Activated naive CD8-positive, alpha-beta T cell treated with anti-CD3 and anti-CD28 coated beads, Interleukin-2, amount 50 U/mL, for 24 hours (primary cell): ENCODE results near the gene AMPD3.

ENCODE experiments used
- ATAC-seq: fragments of 150-1000 bp; cut with Tn5 transposase; one replicate; pipeline ENCODE4 v1.10.0; 2021
- DNase-seq: peaks from one replicate; pipeline ENCODE4 v3.0.0; 2021
- H3K27ac Mint-ChIP-seq: one replicate; pipeline ENCODE4 v1.8.0; 2021; ENCODE audit warnings: mild to moderate bottlenecking, mixed read lengths
- H3K27me3 Mint-ChIP-seq: one replicate; pipeline ENCODE4 v1.8.0; 2021; ENCODE audit warnings: mixed read lengths
- H3K36me3 Mint-ChIP-seq: one replicate; pipeline ENCODE4 v1.8.0; 2021; ENCODE audit warnings: low read depth, mixed read lengths
- H3K4me1 Mint-ChIP-seq: one replicate; pipeline ENCODE4 v1.8.0; 2021; ENCODE audit warnings: mixed read lengths
- H3K4me3 Mint-ChIP-seq: one replicate; pipeline ENCODE4 v1.8.0; 2021; ENCODE audit warnings: mild to moderate bottlenecking, moderate library complexity, mixed read lengths
- H3K9me3 Mint-ChIP-seq: one replicate; pipeline ENCODE4 v1.8.0; 2021; ENCODE audit warnings: mixed read lengths

Gene AMPD3

DNA sequence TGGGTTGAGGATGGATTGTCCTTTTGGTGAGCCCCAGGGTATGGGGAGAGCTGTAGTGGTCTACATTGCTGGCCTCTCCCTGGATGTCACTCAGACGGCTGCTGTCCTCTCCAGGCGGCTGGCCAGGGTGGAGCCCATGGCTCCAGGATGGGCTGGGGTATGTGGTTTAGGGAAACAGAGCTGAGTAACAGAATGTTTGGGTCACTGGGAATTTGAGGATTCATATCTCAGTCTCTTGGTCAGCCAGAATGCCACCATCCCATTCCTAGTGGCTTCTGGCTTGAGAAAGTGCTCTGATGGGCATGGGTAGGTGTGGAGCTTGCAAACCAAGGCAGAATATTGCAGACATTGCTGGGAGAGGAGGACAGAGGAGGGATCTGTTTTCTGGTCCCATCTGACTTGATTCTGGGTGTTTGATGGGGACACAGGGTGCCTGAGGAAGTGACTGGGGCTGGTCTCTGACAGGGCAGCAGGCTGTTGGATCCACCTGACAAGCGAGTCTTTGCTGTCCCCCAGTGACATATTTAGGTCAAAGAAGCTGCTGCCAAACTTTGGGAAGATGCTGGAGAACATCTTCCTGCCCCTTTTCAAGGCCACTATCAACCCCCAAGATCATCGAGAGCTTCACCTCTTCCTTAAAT is 41.4 kb downstream of the AMPD3 start:
- DNase-seq: no peak
- Mint-ChIP-seq H3K9me3 (no peaks in the 10 kb centered on the region), H3K27ac (peak overlapping the region; percentile 36), H3K36me3 (peaks cover 23% of the 10 kb centered on the region), H3K27me3 (no peaks in the 10 kb centered on the region), H3K4me1 (no peaks in the 10 kb centered on the region), H3K4me3 (no peak overlapping the region)
- no peak for ATAC-seq

DNA sequence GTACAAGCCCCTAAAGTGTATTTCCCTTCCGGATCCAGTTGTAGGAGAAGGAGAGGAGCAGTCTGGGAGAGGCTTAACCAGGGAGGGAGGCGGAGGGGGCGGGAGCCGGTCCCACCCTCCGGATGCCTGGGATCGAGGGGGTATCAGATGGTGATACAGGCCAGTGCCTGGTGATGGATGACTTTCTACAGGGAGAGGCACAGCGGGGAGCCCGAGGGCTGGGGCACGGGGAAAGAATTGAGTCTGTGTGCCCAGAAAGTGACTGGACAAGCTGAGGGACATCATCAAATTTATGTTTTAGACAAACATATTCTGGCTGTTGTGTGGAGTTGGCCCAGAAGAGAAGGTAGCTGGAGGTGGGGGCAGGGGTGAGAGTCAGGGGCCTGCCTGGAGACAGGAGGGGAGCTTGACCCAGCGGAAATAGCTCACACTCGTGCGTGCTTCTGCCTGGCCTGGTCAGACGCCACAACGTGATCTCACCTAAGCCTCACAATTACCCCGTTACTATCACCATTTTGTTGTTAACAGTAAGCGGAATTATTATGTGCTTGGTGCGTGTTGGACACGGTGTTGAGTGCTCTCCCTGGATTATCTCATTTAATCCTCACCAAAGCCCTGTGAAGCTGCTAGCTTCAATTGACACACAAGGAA is 42.4 kb downstream of the AMPD3 start:
- peaks cover 25% of the 10 kb centered on the region for H3K36me3 Mint-ChIP-seq
- H3K27me3 Mint-ChIP-seq: no peaks in the 10 kb centered on the region
- H3K9me3 Mint-ChIP-seq: no peaks in the 10 kb centered on the region
- ATAC-seq: no peak
- H3K4me1 Mint-ChIP-seq: no peaks in the 10 kb centered on the region
- DNase-seq: no peak
- H3K4me3 Mint-ChIP-seq: no peak overlapping the region
- H3K27ac Mint-ChIP-seq: no peak overlapping the region

DNA sequence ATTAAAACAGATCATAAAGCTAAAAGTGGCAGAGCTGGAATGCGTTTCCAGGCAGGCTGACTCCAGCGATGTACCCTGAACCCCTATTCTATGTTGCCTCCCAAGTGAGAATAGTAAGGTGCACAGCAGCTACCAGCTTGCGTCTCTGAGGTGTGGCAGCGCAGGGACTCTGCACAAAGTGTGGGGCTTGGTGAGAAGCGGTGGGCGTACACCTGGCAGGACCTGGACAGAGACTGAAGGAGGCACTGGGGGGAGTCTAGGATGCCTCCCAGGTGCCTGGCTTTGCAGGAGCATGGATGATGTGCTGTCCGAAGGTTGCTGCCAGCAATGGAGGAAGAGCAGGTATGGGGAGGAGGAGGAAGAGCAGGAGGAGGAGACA is 42.9 kb downstream of the AMPD3 start:
- Mint-ChIP-seq H3K36me3 (peaks cover 25% of the 10 kb centered on the region), H3K4me1 (no peaks in the 10 kb centered on the region)

DNA sequence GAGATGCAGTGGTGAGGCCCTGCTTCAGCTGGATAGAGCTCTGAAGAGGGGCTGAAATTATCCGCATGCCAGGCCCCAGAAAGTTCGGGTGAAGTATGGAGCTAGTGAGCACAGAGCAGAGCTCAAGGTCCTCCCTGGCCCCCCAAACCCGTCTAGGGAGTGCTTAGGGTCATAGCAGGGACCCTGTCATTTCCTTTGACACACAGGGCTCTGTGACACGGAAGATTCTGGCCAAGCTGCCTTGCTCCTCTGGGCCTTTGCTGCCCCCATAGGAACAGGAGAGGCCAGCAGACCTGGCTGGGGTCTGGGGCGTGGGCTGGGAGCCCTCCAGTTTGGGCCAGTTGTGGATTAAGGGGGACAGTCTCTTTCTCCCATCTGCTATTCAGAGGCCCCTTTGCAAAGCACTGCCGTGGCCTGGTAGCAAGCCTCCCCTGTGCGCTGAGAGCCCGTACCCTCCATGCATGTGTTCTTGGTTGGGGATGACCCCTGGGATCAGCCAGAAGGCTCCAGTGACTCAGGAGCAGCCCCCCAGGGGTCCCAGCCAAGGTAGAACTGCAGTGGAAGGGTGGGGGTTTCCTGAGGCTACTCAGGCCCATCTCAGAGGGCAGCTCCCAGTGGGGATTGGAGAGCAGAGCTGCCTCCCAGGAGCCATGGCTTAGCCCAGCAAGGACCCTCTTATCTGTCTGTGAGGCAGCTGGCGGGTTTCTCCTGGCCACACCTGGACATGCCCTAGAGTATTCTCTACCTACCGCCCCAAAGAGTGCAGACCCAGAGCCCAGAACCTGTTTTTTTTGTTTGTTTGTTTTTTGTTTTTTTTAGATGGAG is 43.6 kb downstream of the AMPD3 start:
- Mint-ChIP-seq H3K4me1 (no peaks in the 10 kb centered on the region), H3K36me3 (peaks cover 29% of the 10 kb centered on the region), H3K9me3 (no peaks in the 10 kb centered on the region), H3K27me3 (no peaks in the 10 kb centered on the region), H3K27ac (no peak overlapping the region), H3K4me3 (no peak overlapping the region)
- ATAC-seq: no peak
- no peak for DNase-seq

More for the DNA sequence above, 42.9 kb downstream of the AMPD3 start:
- H3K4me3 Mint-ChIP-seq: no peak overlapping the region
- no peak overlapping the region for H3K27ac Mint-ChIP-seq
- ATAC-seq (no peak), DNase-seq (no peak)
- no peaks in the 10 kb centered on the region for H3K9me3 Mint-ChIP-seq
- H3K27me3 Mint-ChIP-seq: no peaks in the 10 kb centered on the region

DNA sequence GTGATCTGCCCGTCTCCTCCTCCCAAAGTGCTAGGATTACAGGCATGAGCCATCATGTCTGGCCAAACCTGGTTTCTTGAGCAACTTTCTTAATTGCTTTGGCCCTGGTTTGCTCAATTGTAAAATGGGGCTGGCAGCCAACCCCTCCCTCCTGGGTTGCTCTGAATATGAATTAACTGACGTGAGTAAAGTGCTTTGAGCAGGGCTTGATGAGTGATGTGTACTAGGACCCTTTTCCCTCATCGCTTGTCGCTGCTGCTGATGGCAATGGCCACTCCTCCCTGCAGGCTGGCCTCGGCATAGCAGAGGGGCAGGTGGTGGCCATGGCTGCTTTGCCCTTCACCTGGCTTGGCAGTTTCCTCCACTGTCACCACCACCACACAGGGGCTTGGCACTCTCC is 44.4 kb downstream of the AMPD3 start:
- H3K36me3 Mint-ChIP-seq: peaks cover 29% of the 10 kb centered on the region
- H3K27me3 Mint-ChIP-seq: no peaks in the 10 kb centered on the region
- no peaks in the 10 kb centered on the region for H3K4me1 Mint-ChIP-seq
- H3K4me3 Mint-ChIP-seq: no peak overlapping the region
- H3K27ac Mint-ChIP-seq: no peak overlapping the region
- DNase-seq (no peak), ATAC-seq (no peak)
- no peaks in the 10 kb centered on the region for H3K9me3 Mint-ChIP-seq

DNA sequence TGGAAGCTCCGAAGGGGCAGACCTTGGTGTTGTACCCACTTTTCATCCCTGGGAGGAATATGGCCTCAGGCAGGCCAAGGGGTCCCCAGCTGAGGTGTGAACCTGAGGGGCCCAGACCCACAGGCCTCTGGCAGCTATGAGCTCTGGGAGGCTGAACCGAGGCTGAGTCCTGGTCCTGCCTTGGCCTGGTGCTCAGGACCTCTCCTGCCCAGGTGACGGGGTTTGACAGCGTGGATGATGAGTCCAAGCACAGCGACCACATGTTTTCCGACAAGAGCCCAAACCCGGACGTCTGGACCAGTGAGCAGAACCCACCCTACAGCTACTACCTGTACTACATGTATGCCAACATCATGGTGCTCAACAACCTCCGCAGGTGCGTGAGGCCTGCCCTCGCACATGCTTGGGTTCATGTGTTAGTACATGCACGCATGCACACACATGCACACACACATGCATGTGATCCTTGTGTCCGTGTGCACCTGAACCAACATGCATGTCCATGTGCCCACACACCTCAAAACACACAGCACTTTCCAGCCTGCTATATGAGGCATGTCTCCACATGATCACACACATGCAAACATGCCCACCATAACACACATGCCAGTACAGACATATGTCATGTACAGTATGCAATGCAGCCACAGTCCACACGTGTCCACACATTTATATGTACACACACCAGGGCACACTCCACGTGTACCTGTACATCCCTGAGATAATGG is 45.0 kb downstream of the AMPD3 start:
- H3K27me3 Mint-ChIP-seq: no peaks in the 10 kb centered on the region
- H3K4me1 Mint-ChIP-seq: no peaks in the 10 kb centered on the region
- H3K4me3 Mint-ChIP-seq: no peak overlapping the region
- H3K27ac Mint-ChIP-seq: no peak overlapping the region
- H3K36me3 Mint-ChIP-seq: peaks cover 27% of the 10 kb centered on the region
- ATAC-seq: no peak
- H3K9me3 Mint-ChIP-seq: no peaks in the 10 kb centered on the region
- DNase-seq: no peak

DNA sequence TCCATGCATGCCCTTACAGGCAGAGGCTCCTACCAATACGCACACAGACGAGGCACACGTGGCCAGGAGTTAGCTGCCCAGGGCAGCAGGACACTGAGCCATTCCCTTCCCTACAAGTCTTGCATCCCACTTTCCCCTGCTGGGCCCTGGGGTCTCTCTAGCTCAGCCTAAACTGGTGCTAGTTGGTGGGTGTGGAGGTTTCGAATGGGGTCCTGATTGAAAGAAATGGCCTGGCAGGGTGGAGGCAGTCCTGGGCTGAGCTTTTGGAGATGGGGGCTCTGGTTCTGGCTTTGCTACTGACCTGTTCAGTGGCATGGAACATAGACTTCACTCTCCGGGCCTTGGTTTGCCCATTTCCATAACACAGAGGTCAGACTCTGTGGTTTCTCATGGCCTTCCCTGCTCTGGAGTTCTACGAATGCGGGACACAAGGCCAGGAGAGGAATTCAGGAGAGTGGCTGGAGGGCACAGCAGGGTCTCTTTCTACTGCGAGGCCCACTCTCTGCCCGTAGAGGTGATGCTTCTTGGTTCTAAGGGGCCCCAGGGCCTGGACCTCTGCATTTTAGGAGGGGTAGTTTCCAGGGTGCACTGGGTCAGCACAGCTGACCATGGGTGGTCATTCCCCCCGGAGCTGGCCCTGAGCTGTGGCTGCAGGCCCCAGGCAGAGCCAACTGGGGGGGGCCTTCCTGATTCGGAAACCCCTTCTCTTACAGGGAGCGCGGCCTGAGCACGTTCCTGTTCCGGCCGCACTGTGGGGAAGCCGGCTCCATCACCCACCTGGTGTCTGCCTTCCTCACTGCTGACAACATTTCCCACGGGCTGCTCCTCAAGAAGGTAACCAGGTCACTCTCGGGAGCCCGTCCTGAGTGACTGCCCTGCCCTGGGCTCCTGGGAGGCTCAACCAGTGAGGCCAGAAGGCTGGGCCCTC is 46.0 kb downstream of the AMPD3 start:
- H3K9me3 Mint-ChIP-seq: no peaks in the 10 kb centered on the region
- DNase-seq (no peak), ATAC-seq (no peak)
- peaks cover 27% of the 10 kb centered on the region for H3K36me3 Mint-ChIP-seq
- H3K4me1 Mint-ChIP-seq: no peaks in the 10 kb centered on the region
- H3K27ac Mint-ChIP-seq: no peak overlapping the region
- H3K4me3 Mint-ChIP-seq: no peak overlapping the region
- H3K27me3 Mint-ChIP-seq: no peaks in the 10 kb centered on the region

DNA sequence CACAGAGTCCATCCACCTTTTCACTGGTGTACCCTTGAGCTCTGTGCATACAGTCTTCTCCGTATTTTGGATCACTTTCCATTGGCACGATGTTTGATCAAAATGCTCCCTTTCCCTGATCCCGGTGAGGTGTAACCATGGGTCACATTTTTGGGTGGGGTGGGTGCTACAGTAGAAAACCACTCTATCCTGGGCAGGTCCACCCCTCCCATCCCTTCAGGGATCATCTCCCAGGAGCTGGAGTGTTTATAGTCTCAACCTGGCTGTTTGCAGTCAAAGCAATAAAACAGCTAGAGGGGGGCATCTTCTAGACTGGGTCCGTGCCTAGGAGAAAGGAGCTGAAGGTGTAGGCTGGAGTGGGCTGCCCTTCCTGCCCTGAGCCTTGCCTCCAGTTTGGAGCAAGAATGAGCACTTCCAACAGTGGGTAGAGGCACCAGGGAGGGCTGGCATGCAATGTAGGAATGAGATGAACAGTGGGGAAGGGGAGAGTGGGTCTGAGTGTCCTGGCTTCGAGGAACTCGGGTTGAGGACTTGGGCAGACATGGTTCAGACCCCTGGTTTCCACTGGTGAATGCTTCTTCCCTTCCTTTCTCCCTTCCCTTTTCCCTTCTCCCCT is 47.1 kb downstream of the AMPD3 start:
- DNase-seq (no peak), ATAC-seq (no peak)
- H3K36me3 Mint-ChIP-seq: peaks cover 21% of the 10 kb centered on the region
- H3K27me3 Mint-ChIP-seq: no peaks in the 10 kb centered on the region
- H3K4me3 Mint-ChIP-seq: no peak overlapping the region
- no peaks in the 10 kb centered on the region for H3K9me3 Mint-ChIP-seq
- H3K4me1 Mint-ChIP-seq: no peaks in the 10 kb centered on the region
- no peak overlapping the region for H3K27ac Mint-ChIP-seq

DNA sequence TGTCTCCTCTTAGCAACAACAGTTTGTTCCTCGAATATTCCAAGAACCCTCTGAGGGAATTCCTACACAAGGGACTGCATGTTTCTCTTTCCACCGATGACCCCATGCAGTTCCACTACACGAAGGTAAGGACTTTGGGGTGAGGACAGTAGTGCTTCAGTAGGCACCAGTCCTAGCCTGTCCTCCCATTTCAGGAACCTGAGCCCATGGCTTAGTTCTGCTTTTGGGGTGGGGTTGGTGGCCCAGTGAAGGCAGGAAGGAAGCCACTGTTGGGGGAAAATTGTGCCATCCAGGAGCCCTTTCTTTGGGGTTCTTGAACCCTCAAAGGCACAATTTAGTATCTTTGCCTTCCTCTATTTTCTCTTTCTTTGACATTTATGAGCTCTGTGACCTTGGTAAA is 47.7 kb downstream of the AMPD3 start:
- H3K36me3 Mint-ChIP-seq: peaks cover 21% of the 10 kb centered on the region
- H3K4me3 Mint-ChIP-seq: no peak overlapping the region
- no peak for DNase-seq
- ATAC-seq: no peak
- H3K27ac Mint-ChIP-seq: no peak overlapping the region
- H3K27me3 Mint-ChIP-seq: no peaks in the 10 kb centered on the region
- no peaks in the 10 kb centered on the region for H3K4me1 Mint-ChIP-seq
- H3K9me3 Mint-ChIP-seq: no peaks in the 10 kb centered on the region

DNA sequence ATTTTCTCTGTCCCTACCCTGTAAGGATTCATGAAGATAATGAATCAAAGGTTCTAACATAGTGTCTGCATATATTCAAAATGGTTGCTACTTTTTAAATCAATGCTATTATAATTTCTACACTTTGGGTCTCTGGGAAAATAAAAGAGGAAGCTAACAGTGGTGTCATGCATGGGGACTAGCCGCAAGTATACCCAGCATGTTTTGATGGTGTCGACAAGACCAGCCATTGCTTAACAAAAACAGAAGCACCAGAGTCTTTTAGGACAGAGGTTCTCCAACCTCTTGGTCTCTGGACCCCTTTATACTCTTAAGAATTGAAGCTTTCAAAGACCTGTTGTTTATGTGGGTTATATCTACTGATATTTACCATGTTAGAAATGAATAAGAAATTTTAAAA is 48.2 kb downstream of the AMPD3 start:
- ATAC-seq: no peak
- Mint-ChIP-seq H3K27me3 (no peaks in the 10 kb centered on the region), H3K27ac (no peak overlapping the region), H3K4me3 (no peak overlapping the region), H3K9me3 (no peaks in the 10 kb centered on the region), H3K36me3 (peaks cover 21% of the 10 kb centered on the region), H3K4me1 (no peaks in the 10 kb centered on the region)
- DNase-seq: no peak

DNA sequence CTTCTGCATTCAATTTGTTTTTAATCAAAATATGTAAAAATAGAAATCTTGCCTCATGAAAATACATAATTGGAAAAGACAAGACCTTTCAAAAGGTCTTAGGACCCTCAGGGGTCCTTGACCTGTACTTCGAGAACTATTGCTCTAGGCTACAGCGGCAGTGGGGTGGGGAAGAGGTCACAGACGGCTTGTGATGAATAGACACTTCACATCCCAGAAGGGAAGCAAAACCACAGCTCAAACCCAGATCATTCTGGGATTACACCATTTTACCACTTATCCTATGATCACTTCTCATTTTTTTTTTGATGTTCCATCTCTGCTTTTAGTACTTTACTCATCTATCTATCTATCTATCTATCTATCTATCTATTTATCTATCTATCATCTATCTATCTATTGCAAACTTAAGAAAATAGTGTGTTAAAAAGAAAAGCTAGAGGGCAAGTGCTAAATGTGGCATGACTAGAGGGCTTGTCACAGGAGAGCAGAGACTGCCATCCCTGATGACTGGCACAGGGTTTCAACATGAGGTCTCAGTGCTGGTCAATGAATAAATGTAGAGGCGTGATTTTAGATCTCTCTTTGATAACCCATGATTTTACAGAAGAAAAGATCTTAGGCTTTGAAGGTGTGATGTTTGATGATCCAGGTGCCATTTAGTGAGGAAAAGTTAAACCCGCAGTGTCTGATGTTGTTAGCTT is 48.9 kb downstream of the AMPD3 start:
- Mint-ChIP-seq H3K9me3 (no peaks in the 10 kb centered on the region), H3K36me3 (peaks cover 21% of the 10 kb centered on the region), H3K27me3 (no peaks in the 10 kb centered on the region), H3K4me1 (no peaks in the 10 kb centered on the region), H3K27ac (no peak overlapping the region), H3K4me3 (no peak overlapping the region)
- ATAC-seq (no peak), DNase-seq (no peak)

DNA sequence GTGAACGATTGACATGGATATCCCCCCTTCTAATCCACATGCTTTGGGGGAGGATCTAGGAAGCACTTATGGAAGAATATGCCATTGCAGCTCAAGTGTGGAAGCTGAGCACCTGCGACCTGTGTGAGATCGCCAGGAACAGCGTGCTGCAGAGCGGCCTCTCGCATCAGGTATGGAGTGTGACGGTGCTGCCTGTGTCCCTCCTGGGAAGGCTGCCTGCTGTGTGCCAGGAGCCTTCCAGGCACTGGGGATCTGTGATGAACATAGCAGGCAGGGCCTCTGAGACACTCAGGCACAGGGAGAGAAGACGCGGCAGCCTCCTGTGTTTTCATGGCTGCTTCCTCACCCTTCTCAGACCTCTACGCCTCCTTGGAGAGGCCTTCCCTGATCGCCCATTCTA is 49.4 kb downstream of the AMPD3 start:
- DNase-seq (no peak), ATAC-seq (no peak)
- Mint-ChIP-seq H3K9me3 (no peaks in the 10 kb centered on the region), H3K4me1 (no peaks in the 10 kb centered on the region), H3K27ac (no peak overlapping the region), H3K27me3 (no peaks in the 10 kb centered on the region), H3K36me3 (peaks cover 21% of the 10 kb centered on the region), H3K4me3 (no peak overlapping the region)

DNA sequence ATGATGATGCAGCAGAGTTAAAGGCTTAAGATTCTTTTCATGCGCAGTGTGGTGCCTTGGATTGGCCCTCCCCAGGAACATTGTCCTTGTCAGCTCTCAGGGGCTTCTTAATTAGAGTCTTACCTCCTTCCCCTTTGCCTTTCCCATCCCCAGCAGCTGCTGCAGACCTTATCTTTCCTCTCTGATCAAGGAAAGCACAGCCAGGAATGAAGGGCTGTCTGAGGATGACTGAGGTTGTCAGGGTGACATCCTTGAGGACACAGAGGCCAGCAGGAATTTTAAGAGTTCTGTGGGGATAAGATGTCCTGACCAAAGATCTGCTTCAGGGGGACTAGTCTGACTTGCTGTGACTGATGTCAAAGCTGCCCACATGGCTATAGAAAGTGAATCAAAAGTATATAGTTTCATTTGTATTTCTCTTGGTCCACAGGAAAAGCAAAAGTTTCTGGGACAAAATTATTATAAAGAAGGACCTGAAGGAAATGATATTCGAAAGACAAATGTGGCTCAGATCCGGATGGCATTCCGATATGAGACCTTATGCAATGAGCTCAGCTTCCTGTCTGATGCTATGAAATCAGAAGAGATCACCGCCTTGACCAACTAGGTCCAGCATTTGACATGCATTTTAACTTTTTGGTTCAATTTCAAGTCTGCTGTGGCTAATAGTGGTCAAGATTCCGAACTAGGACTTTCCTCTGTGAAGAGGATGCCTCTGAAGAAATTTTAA is 50.4 kb downstream of the AMPD3 start:
- no peaks in the 10 kb centered on the region for H3K4me1 Mint-ChIP-seq

More for the DNA sequence above, 50.4 kb downstream of the AMPD3 start:
- Mint-ChIP-seq H3K4me3 (no peak overlapping the region), H3K27ac (no peak overlapping the region), H3K27me3 (no peaks in the 10 kb centered on the region), H3K9me3 (no peaks in the 10 kb centered on the region), H3K36me3 (peaks cover 17% of the 10 kb centered on the region)
- no peak for DNase-seq
- no peak for ATAC-seq
